Measurements from ENCODE around the gene AMIGO1. TPM values are rescaled to one million over a fixed set of nuclear protein-coding genes. Genes with fewer than 3 reads are reported as not detected.

Gene AMIGO1
- total RNA-seq, 1 experiment from 2014 or later: 0.10 TPM

DNA sequence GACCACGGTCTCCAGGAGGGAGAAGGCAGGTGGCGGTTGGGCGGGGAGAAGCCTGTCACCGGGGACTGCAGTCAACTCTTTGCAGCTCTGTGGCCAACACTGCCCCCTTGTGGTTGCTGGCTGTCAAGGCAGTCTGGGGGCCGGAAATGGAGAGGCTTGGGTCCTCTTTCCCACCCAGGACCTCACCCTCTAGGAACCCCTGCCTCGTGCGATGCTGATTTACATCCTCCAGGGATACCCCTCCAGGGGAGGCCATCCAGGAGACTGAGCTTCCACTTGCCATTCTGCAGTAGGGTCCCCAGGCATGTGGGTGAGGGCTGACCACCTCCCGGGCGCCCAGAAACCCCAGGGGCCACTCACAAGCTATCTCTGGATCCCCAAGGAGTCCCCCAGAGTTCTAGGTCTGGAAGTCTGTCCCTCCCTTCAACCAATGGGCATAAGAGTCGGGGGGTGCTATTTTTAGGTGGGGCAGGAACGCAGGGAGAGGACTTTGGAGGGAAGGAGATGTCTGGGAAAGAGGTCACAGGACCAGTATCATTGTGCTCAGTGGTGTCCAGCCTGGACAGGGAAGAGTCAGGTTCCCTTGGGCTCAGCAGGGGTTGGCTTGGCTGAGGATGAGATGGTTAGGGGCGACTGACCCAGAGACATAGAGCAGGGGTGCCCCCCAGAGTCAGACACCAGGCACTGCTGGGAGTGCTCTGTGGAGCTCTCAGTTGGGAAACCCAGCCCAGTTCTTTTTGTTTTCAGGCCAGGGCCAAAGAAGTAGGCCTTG lies 23.0 kb upstream of the AMIGO1 start:
- RAD21 ChIA-PET (ENCODE audit: low non-redundant PET in 1 of 2, low total read pairs in 2 of 2, uncharacterized antibody in 2 of 2, unreplicated experiment in 2 of 2): interaction anchor here (0.9 to 2.1 kb wide), 6 partner anchors 14 to 42 kb away, joined by 3 to 17 read pairs (median 5); partner anchors contain the start of gene CYB561D1 (in 1 of the 2)
- H3K4me1 ChIP-seq (ENCODE audit: control insufficient read depth in 1 of 2, insufficient read depth in 2 of 2, low read length in 2 of 2): peaks cover 4 to 14% of the 10 kb centered on the region in 2 experiments; a peak in 3 of 4 replicates
- peak overlapping the region; percentile 49 for H3K4me2 ChIP-seq (ENCODE audit: low read length)
- H3K9me2 ChIP-seq (ENCODE audit: insufficient read depth): no peaks in the 10 kb centered on the region
- no peak overlapping the region for H3K4me3 ChIP-seq (replicated peaks in 1 of 2; ENCODE audit: low read depth in 1 of 2, low read length in 2 of 2)
- H3K27me3 ChIP-seq (ENCODE audit: insufficient read depth, low read length): no peaks in the 10 kb centered on the region; the same call in 1 of the 2 replicates
- CTCF ChIA-PET: interaction anchor here (0.6 to 6.4 kb wide), 32 partner anchors 10 to 490 kb away, joined by 3 to 146 read pairs (median 5); partner anchors contain the start of genes AHCYL1, AMIGO1, CELSR2 and CYB561D1
- DNase-seq (ENCODE audit: low read depth, low spot score) (peak; percentile 47), ATAC-seq (peak; percentile 92)
- no peak for TF ChIP-seq REST (IDR thresholded peaks at IDR 0.05; ENCODE audit: low read depth)
- no peak for TF ChIP-seq ATF3 (IDR thresholded peaks at IDR 0.05)
- TF ChIP-seq EZH2phosphoT487 (IDR thresholded peaks at IDR 0.05; ENCODE audit: borderline replicate concordance): no peak
- TF ChIP-seq YY1 (IDR thresholded peaks at IDR 0.05; ENCODE audit: extremely low read depth, insufficient replicate concordance, low read depth, low read length): no peak
- TF ChIP-seq RAD21 (IDR thresholded peaks at IDR 0.05; ENCODE audit: low read depth): peak; percentile 91
- no peak for TF ChIP-seq TCF7L2 (IDR thresholded peaks at IDR 0.05; ENCODE audit: borderline replicate concordance, extremely low read depth, insufficient read depth, insufficient read length)
- TF ChIP-seq POLR2AphosphoS5 (IDR thresholded peaks at IDR 0.05; ENCODE audit: low read depth, low read length): no peak
- no peak for TF ChIP-seq ELF1 (IDR thresholded peaks at IDR 0.05; ENCODE audit: borderline replicate concordance, low read depth)
- peak; percentile 85 to 97 (median 93) for TF ChIP-seq CTCF (IDR thresholded peaks at IDR 0.05 in 2 of 3, conservative IDR thresholded peaks at IDR 0.05 in 1 of 3; ENCODE audit: borderline replicate concordance in 1 of 3, insufficient read depth in 1 of 3, low read depth in 2 of 3, low read length in 2 of 3)
- POLR2A ChIA-PET: interaction anchor here (1.0 to 1.6 kb wide), 3 partner anchors 16 to 39 kb away, joined by 3 to 6 read pairs (median 4); partner anchors contain the start of genes CYB561D1 and GNAI3
- no peaks in the 10 kb centered on the region for H3K36me3 ChIP-seq (ENCODE audit: control insufficient read depth in 1 of 2, insufficient read depth in 2 of 2, low read length in 2 of 2)
- intact Hi-C loops (cut with micrococcal nuclease): loop anchor here (1.0 to 10.0 kb wide), 7 partner anchors 38 to 328 kb away; partner anchors contain the start of genes CYB561D1, PSMA5 and SORT1
- H3K9me3 ChIP-seq (ENCODE audit: control insufficient read depth in 1 of 2, insufficient read depth in 1 of 2, low read depth in 1 of 2, low read length in 2 of 2): no peaks in the 10 kb centered on the region
- H3K79me2 ChIP-seq (ENCODE audit: insufficient read depth, low read length): no peaks in the 10 kb centered on the region
- no peaks in the 10 kb centered on the region for H4K20me1 ChIP-seq (ENCODE audit: insufficient read depth)
- H2AFZ ChIP-seq (ENCODE audit: low read depth, low read length, poor library complexity, severe bottlenecking): peak overlapping the region; percentile 95
- H3K27ac ChIP-seq (ENCODE audit: low read depth, low read length): peak overlapping the region; percentile 21; the same call in 1 of the 2 replicates
- no peak overlapping the region for H3K9ac ChIP-seq (ENCODE audit: low read length)
- BruUV-seq (replicated peaks): no TSS peak
